WTC11 (cell line): Measurements from ENCODE around the gene EID2. TPM values are rescaled to one million over a fixed set of nuclear protein-coding genes. Genes with fewer than 3 reads are reported as not detected.

Source experiments
- ARID4B ChIP-seq: sonication (generic); formaldehyde crosslinking; IDR thresholded peaks from 2 replicates; pipeline ENCODE4 v1.8.0; 2023; ENCODE audit warnings: missing genetic modification reagents, mild to moderate bottlenecking, borderline replicate concordance
- E2F5 ChIP-seq: sonication (generic); formaldehyde crosslinking; IDR thresholded peaks from 2 replicates; pipeline ENCODE4 v1.8.1; 2022; ENCODE audit warnings: mild to moderate bottlenecking, moderate library complexity, missing genetic modification reagents
- GABPB1 ChIP-seq: sonication (generic); formaldehyde crosslinking; IDR thresholded peaks from 2 replicates; pipeline ENCODE4 v1.8.1; 2023; ENCODE audit warnings: mild to moderate bottlenecking, missing genetic modification reagents
- GRHL2 ChIP-seq: fragments of 250-450 bp; sonication (Bioruptor Pico); IDR thresholded peaks from 2 replicates; pipeline ENCODE4 v1.8.0; 2022; ENCODE audit warnings: mild to moderate bottlenecking, moderate library complexity; ENCODE audit not compliant: insufficient replicate concordance, severe bottlenecking
- IRF1 ChIP-seq: sonication (generic); formaldehyde crosslinking; IDR thresholded peaks from 2 replicates; pipeline ENCODE4 v1.8.0; 2023; ENCODE audit warnings: missing genetic modification reagents
- NFATC4 ChIP-seq: fragments of 250-450 bp; sonication (Bioruptor Pico); IDR thresholded peaks from 2 replicates; pipeline ENCODE4 v1.9.0; 2021; ENCODE audit warnings: mild to moderate bottlenecking
- NR3C1 ChIP-seq: sonication (generic); formaldehyde crosslinking; conservative IDR thresholded peaks from 2 replicates; pipeline ENCODE4 v1.8.1; 2023; ENCODE audit warnings: low read depth, mild to moderate bottlenecking, missing genetic modification reagents
- SOX15 ChIP-seq: fragments of 250-450 bp; sonication (Bioruptor Pico); IDR thresholded peaks from 2 replicates; pipeline ENCODE4 v1.9.0; 2021; ENCODE audit warnings: mild to moderate bottlenecking
- SP1 ChIP-seq: sonication (generic); formaldehyde crosslinking; conservative IDR thresholded peaks from 2 replicates; pipeline ENCODE4 v1.8.1; 2022; ENCODE audit warnings: missing genetic modification reagents
- USF1 ChIP-seq: sonication (generic); formaldehyde crosslinking; IDR thresholded peaks from 2 replicates; pipeline ENCODE4 v1.8.0; 2022; ENCODE audit warnings: mild to moderate bottlenecking, missing genetic modification reagents
- ZNF263 ChIP-seq: sonication (generic); formaldehyde crosslinking; IDR thresholded peaks from 2 replicates; pipeline ENCODE4 v1.8.1; 2022; ENCODE audit warnings: low read depth, mild to moderate bottlenecking, moderate library complexity, missing genetic modification reagents
- ZNF281 ChIP-seq: sonication (generic); formaldehyde crosslinking; IDR thresholded peaks from 2 replicates; pipeline ENCODE4 v1.8.0; 2023; ENCODE audit warnings: mild to moderate bottlenecking, missing genetic modification reagents
- ZNF416 ChIP-seq: fragments of 250-450 bp; sonication (Bioruptor Pico); IDR thresholded peaks from 2 replicates; pipeline ENCODE4 v1.9.0; 2021; ENCODE audit warnings: mild to moderate bottlenecking, inconsistent platforms
- ZNF671 ChIP-seq: fragments of 250-450 bp; sonication (Bioruptor Pico); IDR thresholded peaks from 2 replicates; pipeline ENCODE4 v1.8.0; 2021; ENCODE audit warnings: mild to moderate bottlenecking
- total RNA-seq: library from RNA; stranded (reverse); gene quantifications from 3 replicates; pipeline ENCODE4 v1.2.3, GENCODE V29; 2021
- TF ChIP-seq, protein P1 (sequence below): sonication (generic); formaldehyde crosslinking; conservative IDR thresholded peaks from 2 replicates; pipeline ENCODE4 v1.8.1; 2023; ENCODE audit warnings: mild to moderate bottlenecking, low read depth, missing genetic modification reagents, moderate library complexity
- TF ChIP-seq, protein P2 (sequence below): sonication (generic); formaldehyde crosslinking; IDR thresholded peaks from 2 replicates; pipeline ENCODE4 v1.8.1; 2022; ENCODE audit warnings: low read depth, mild to moderate bottlenecking, moderate library complexity, missing genetic modification reagents, borderline replicate concordance
- TF ChIP-seq, protein P3 (sequence below): sonication (generic); formaldehyde crosslinking; IDR thresholded peaks from 2 replicates; pipeline ENCODE4 v1.8.0; 2022; ENCODE audit warnings: mild to moderate bottlenecking, missing genetic modification reagents
- TF ChIP-seq, protein P4 (sequence below): sonication (generic); formaldehyde crosslinking; IDR thresholded peaks from 2 replicates; pipeline ENCODE4 v1.8.1; 2023; ENCODE audit warnings: mild to moderate bottlenecking, missing genetic modification reagents, moderate library complexity
- TF ChIP-seq, protein P5 (sequence below): sonication (generic); formaldehyde crosslinking; IDR thresholded peaks from 2 replicates; pipeline ENCODE4 v1.8.0; 2022; ENCODE audit warnings: mild to moderate bottlenecking, missing genetic modification reagents

The EID2 gene
- total RNA-seq, 1 experiment from 2014 or later: 21.5 TPM

- TF ChIP-seq, protein P1, sequence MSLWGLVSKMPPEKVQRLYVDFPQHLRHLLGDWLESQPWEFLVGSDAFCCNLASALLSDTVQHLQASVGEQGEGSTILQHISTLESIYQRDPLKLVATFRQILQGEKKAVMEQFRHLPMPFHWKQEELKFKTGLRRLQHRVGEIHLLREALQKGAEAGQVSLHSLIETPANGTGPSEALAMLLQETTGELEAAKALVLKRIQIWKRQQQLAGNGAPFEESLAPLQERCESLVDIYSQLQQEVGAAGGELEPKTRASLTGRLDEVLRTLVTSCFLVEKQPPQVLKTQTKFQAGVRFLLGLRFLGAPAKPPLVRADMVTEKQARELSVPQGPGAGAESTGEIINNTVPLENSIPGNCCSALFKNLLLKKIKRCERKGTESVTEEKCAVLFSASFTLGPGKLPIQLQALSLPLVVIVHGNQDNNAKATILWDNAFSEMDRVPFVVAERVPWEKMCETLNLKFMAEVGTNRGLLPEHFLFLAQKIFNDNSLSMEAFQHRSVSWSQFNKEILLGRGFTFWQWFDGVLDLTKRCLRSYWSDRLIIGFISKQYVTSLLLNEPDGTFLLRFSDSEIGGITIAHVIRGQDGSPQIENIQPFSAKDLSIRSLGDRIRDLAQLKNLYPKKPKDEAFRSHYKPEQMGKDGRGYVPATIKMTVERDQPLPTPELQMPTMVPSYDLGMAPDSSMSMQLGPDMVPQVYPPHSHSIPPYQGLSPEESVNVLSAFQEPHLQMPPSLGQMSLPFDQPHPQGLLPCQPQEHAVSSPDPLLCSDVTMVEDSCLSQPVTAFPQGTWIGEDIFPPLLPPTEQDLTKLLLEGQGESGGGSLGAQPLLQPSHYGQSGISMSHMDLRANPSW (CRISPR knock-in tag): no peak
- TF ChIP-seq NFATC4 (CRISPR knock-in tag) (no peak), SOX15 (CRISPR knock-in tag) (no peak), GRHL2 (CRISPR knock-in tag) (no peak), SP1 (no peak; the same call in none of the 2 replicates), IRF1 (CRISPR knock-in tag) (0 out of 2 replicates have a peak, but pooled peaks have one; percentile 7), GABPB1 (CRISPR knock-in tag) (no peak), USF1 (CRISPR knock-in tag) (no peak; the same call in 1 of the 2 replicates), ARID4B (CRISPR knock-in tag) (peak; percentile 40; the same call in 1 of the 2 replicates), ZNF671 (CRISPR knock-in tag) (no peak), NR3C1 (no peak), ZNF281 (CRISPR knock-in tag) (no peak; the same call in 1 of the 2 replicates), ZNF263 (no peak), ZNF416 (CRISPR knock-in tag) (no peak), E2F5 (CRISPR knock-in tag) (peak; percentile 62; the same call in 1 of the 2 replicates)
- TF ChIP-seq, protein P2, sequence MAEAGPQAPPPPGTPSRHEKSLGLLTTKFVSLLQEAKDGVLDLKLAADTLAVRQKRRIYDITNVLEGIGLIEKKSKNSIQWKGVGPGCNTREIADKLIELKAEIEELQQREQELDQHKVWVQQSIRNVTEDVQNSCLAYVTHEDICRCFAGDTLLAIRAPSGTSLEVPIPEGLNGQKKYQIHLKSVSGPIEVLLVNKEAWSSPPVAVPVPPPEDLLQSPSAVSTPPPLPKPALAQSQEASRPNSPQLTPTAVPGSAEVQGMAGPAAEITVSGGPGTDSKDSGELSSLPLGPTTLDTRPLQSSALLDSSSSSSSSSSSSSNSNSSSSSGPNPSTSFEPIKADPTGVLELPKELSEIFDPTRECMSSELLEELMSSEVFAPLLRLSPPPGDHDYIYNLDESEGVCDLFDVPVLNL (CRISPR knock-in tag): peak; percentile 56
- TF ChIP-seq, protein P3, sequence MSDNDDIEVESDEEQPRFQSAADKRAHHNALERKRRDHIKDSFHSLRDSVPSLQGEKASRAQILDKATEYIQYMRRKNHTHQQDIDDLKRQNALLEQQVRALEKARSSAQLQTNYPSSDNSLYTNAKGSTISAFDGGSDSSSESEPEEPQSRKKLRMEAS (CRISPR knock-in tag): peak; percentile 71
- TF ChIP-seq, protein P4, sequence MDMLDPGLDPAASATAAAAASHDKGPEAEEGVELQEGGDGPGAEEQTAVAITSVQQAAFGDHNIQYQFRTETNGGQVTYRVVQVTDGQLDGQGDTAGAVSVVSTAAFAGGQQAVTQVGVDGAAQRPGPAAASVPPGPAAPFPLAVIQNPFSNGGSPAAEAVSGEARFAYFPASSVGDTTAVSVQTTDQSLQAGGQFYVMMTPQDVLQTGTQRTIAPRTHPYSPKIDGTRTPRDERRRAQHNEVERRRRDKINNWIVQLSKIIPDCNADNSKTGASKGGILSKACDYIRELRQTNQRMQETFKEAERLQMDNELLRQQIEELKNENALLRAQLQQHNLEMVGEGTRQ (CRISPR knock-in tag): no peak
- TF ChIP-seq, protein P5, sequence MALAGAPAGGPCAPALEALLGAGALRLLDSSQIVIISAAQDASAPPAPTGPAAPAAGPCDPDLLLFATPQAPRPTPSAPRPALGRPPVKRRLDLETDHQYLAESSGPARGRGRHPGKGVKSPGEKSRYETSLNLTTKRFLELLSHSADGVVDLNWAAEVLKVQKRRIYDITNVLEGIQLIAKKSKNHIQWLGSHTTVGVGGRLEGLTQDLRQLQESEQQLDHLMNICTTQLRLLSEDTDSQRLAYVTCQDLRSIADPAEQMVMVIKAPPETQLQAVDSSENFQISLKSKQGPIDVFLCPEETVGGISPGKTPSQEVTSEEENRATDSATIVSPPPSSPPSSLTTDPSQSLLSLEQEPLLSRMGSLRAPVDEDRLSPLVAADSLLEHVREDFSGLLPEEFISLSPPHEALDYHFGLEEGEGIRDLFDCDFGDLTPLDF (CRISPR knock-in tag): no peak; the same call in 1 of the 2 replicates
Observed at GRCh38 chr19:39514840-39515550, 25.0 kb downstream of the EID2 start, which contains the start of gene SELENOV (continued).
